ENCODE measurements around the gene SLC43A3. TPM values are rescaled to one million over a fixed set of nuclear protein-coding genes. Genes with fewer than 3 reads are reported as not detected.
A peak's percentile ranks its signal among the peaks of the same experiment; 100 is the strongest.

SLC43A3 gene
- total RNA-seq, 2 experiments from 2014 or later, result 6.9 to 7.3 TPM

- no peaks in the 10 kb centered on the region for H3K9me3 ChIP-seq (ENCODE audit: control insufficient read depth in 1 of 2, insufficient read depth in 1 of 2, low read length in 2 of 2)
- intact Hi-C loops (cut with DNase I, micrococcal nuclease), result no loop called here
- no peaks in the 10 kb centered on the region for H3K9me3 Mint-ChIP-seq
- no peaks in the 10 kb centered on the region for H3K4me1 Mint-ChIP-seq (ENCODE audit: low read depth)
- ATAC-seq (ENCODE audit: poor library complexity) (no peak), DNase-seq (no peak)
- no peak overlapping the region for H3K27ac ChIP-seq (ENCODE audit: low read depth in 1 of 2, low read length in 2 of 2)
- CTCF ChIA-PET, result no interaction called here
- H3K36me3 ChIP-seq (ENCODE audit: insufficient read depth, low read length), result no peaks in the 10 kb centered on the region
- POLR2A ChIA-PET, result no interaction called here
- no peak for TF ChIP-seq CTCF (IDR thresholded peaks at IDR 0.05)
- H3K4me3 ChIP-seq (ENCODE audit: low read length), result no peak overlapping the region
- no peaks in the 10 kb centered on the region for H3K27me3 ChIP-seq (ENCODE audit: control insufficient read depth in 1 of 2, insufficient read depth in 2 of 2, low read length in 2 of 2)
- H3K27me3 Mint-ChIP-seq, result no peaks in the 10 kb centered on the region
- no peaks in the 10 kb centered on the region for H3K4me1 ChIP-seq (ENCODE audit: insufficient read depth, low read length)
- no peaks in the 10 kb centered on the region for H3K36me3 Mint-ChIP-seq (ENCODE audit: low read depth)
- no peak overlapping the region for H3K4me3 Mint-ChIP-seq
- H3K27ac Mint-ChIP-seq, result no peak overlapping the region
Measured at GRCh38 chr11:57438345-57439285, 11.7 kb upstream of the SLC43A3 start.

- no peaks in the 10 kb centered on the region for H3K9me3 ChIP-seq (ENCODE audit: control insufficient read depth in 1 of 2, insufficient read depth in 1 of 2, low read length in 2 of 2)
- POLR2A ChIA-PET, result no interaction called here
- no peak overlapping the region for H3K4me3 Mint-ChIP-seq
- H3K27ac ChIP-seq (ENCODE audit: low read depth in 1 of 2, low read length in 2 of 2), result no peak overlapping the region
- H3K4me3 ChIP-seq (ENCODE audit: low read length), result no peak overlapping the region
- no peaks in the 10 kb centered on the region for H3K27me3 Mint-ChIP-seq
- no peaks in the 10 kb centered on the region for H3K4me1 Mint-ChIP-seq (ENCODE audit: low read depth)
- H3K36me3 Mint-ChIP-seq (ENCODE audit: low read depth), result no peaks in the 10 kb centered on the region
- H3K9me3 Mint-ChIP-seq, result no peaks in the 10 kb centered on the region
- DNase-seq (no peak), ATAC-seq (ENCODE audit: poor library complexity) (no peak)
- H3K36me3 ChIP-seq (ENCODE audit: insufficient read depth, low read length), result no peaks in the 10 kb centered on the region
- no peak overlapping the region for H3K27ac Mint-ChIP-seq
- CTCF ChIA-PET, result interaction anchor here (0.8 kb wide), 1 partner anchor 22 kb away, joined by 3 read pairs; no protein-coding TSS in a partner anchor
- no peaks in the 10 kb centered on the region for H3K4me1 ChIP-seq (ENCODE audit: insufficient read depth, low read length)
- H3K27me3 ChIP-seq (ENCODE audit: control insufficient read depth in 1 of 2, insufficient read depth in 2 of 2, low read length in 2 of 2), result no peaks in the 10 kb centered on the region
- no peak for TF ChIP-seq CTCF (IDR thresholded peaks at IDR 0.05)
- intact Hi-C loops (cut with DNase I, micrococcal nuclease), result no loop called here
Measured at GRCh38 chr11:57436031-57436430, 9.1 kb upstream of the SLC43A3 start.

GRCh38 chr11:57434640-57435546 lies 8.0 kb upstream of the SLC43A3 start:
- DNase-seq, result peak in 2 of 14 experiments; percentile 34 to 49
- POLR2A ChIA-PET, result no interaction called here
- no peak overlapping the region for H3K4me3 ChIP-seq (ENCODE audit: low read length)

More at GRCh38 chr11:57434640-57435546, 8.0 kb upstream of the SLC43A3 start:
- no peaks in the 10 kb centered on the region for H3K27me3 ChIP-seq (ENCODE audit: control insufficient read depth in 1 of 2, insufficient read depth in 2 of 2, low read length in 2 of 2)
- no peaks in the 10 kb centered on the region for H3K36me3 Mint-ChIP-seq (ENCODE audit: low read depth)
- CTCF ChIA-PET, result interaction anchor here (1.4 kb wide), 1 partner anchor 23 kb away, joined by 4 read pairs; no protein-coding TSS in a partner anchor
- no peaks in the 10 kb centered on the region for H3K27me3 Mint-ChIP-seq
- H3K36me3 ChIP-seq (ENCODE audit: insufficient read depth, low read length), result no peaks in the 10 kb centered on the region
- intact Hi-C loops (cut with DNase I, micrococcal nuclease), result loop anchor here in 1 of 2 experiments (5.0 kb wide), 1 partner anchor 78 kb away; no protein-coding TSS in a partner anchor
- TF ChIP-seq CTCF (IDR thresholded peaks at IDR 0.05), result no peak
- H3K4me1 ChIP-seq (ENCODE audit: insufficient read depth, low read length), result no peaks in the 10 kb centered on the region
- no peak overlapping the region for H3K4me3 Mint-ChIP-seq
- no peaks in the 10 kb centered on the region for H3K9me3 ChIP-seq (ENCODE audit: control insufficient read depth in 1 of 2, insufficient read depth in 1 of 2, low read length in 2 of 2)
- no peak overlapping the region for H3K27ac Mint-ChIP-seq
- H3K9me3 Mint-ChIP-seq, result no peaks in the 10 kb centered on the region
- no peak for ATAC-seq (ENCODE audit: poor library complexity)
- H3K27ac ChIP-seq (ENCODE audit: low read depth in 1 of 2, low read length in 2 of 2), result no peak overlapping the region
- no peaks in the 10 kb centered on the region for H3K4me1 Mint-ChIP-seq (ENCODE audit: low read depth)

All from CD4-positive, alpha-beta T cell (primary cell).